ENCODE data around the gene TPO. TPM values are rescaled to one million over a fixed set of nuclear protein-coding genes. Genes with fewer than 3 reads are reported as not detected.

TPO gene
- total RNA-seq, 1 experiment from 2014 or later = not detected

DNA sequence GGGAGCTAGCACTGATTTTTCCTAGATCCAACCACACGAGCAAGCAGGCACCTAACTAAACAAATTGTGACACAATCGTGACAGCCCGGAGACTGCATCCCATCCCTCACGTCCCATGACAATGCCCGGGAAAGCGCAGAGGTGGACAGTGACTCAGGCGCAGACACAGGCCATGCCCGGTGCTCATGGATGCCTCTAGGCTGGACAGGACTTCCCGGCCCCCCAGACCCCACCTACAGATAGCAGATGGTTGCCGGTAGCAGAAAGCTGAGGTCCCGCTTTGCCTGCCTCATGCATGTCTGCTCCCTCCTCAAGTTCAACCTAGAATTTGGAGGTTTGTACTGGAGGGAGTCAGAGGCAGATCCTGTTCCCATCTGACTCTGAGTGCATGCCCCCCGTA is 81.0 kb downstream of the TPO start:
- Histone ChIP-seq H3K56ac (ENCODE audit: insufficient read length, low read depth, low read length) (no peak overlapping the region), H2BK20ac (ENCODE audit: low read depth, low read length, poor library complexity, severe bottlenecking) (no peak overlapping the region), H3K4ac (ENCODE audit: low read depth, low read length) (no peak overlapping the region), H3K27me3 (ENCODE audit: insufficient read depth, low read length) (no peaks in the 10 kb centered on the region), H3K9ac (ENCODE audit: extremely low read depth, insufficient read length, low read length) (no peak overlapping the region), H4K20me1 (ENCODE audit: control insufficient read depth, insufficient read depth, insufficient read length) (no peaks in the 10 kb centered on the region), H3K14ac (ENCODE audit: insufficient read depth, low read length) (no peak overlapping the region; the same call in 1 of the 2 replicates), H3K4me2 (ENCODE audit: insufficient read depth, insufficient read length, low read length) (no peak overlapping the region), H3K23me2 (ENCODE audit: insufficient read length, low read depth, low read length, poor library complexity, severe bottlenecking) (no peaks in the 10 kb centered on the region), H2AFZ (ENCODE audit: low read length) (no peak overlapping the region), H3K9me3 (ENCODE audit: control insufficient read depth, low read depth, low read length) (no peaks in the 10 kb centered on the region), H3K79me2 (ENCODE audit: insufficient read depth, low read length) (no peaks in the 10 kb centered on the region), H2AK5ac (ENCODE audit: insufficient read length, low read length) (no peak overlapping the region), H4K8ac (replicated peaks; ENCODE audit: insufficient read length, low read depth, low read length) (no peak overlapping the region), H2BK5ac (ENCODE audit: insufficient read length, low read length) (no peak overlapping the region), H3K18ac (ENCODE audit: insufficient read length, low read depth, low read length) (no peak overlapping the region), H3T11ph (ENCODE audit: low read length) (no peak overlapping the region), H3K27ac (ENCODE audit: insufficient read length, low read depth, low read length) (no peak overlapping the region), H2BK12ac (ENCODE audit: insufficient read length, low read depth, low read length) (no peak overlapping the region), H4K5ac (ENCODE audit: insufficient read length, low read depth, low read length) (no peak overlapping the region), H4K91ac (ENCODE audit: insufficient read length, low read depth, low read length) (no peak overlapping the region), H3K4me1 (ENCODE audit: insufficient read depth, low read length) (no peaks in the 10 kb centered on the region), H3K23ac (ENCODE audit: insufficient read length, low read depth, low read length) (no peak overlapping the region), H2BK15ac (ENCODE audit: low read depth, low read length) (no peak overlapping the region), H3K79me1 (ENCODE audit: insufficient read depth, low read depth, low read length, poor library complexity, severe bottlenecking) (no peaks in the 10 kb centered on the region), H2BK120ac (ENCODE audit: low read depth, low read length, poor library complexity, severe bottlenecking) (no peak overlapping the region)
- H3K4me3 Mint-ChIP-seq = no peak overlapping the region
- TF ChIP-seq, protein P1, sequence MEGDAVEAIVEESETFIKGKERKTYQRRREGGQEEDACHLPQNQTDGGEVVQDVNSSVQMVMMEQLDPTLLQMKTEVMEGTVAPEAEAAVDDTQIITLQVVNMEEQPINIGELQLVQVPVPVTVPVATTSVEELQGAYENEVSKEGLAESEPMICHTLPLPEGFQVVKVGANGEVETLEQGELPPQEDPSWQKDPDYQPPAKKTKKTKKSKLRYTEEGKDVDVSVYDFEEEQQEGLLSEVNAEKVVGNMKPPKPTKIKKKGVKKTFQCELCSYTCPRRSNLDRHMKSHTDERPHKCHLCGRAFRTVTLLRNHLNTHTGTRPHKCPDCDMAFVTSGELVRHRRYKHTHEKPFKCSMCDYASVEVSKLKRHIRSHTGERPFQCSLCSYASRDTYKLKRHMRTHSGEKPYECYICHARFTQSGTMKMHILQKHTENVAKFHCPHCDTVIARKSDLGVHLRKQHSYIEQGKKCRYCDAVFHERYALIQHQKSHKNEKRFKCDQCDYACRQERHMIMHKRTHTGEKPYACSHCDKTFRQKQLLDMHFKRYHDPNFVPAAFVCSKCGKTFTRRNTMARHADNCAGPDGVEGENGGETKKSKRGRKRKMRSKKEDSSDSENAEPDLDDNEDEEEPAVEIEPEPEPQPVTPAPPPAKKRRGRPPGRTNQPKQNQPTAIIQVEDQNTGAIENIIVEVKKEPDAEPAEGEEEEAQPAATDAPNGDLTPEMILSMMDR (conservative IDR thresholded peaks at IDR 0.05) = no peak
- no peaks in the 10 kb centered on the region for H3K4me1 Mint-ChIP-seq
- no peaks in the 10 kb centered on the region for H3K27me3 Mint-ChIP-seq (ENCODE audit: low read depth)
- H3K9me3 Mint-ChIP-seq = no peaks in the 10 kb centered on the region; a peak in 2 of 5 replicates
- no CpG with 5 or more reads among the region's 12 CpGs for WGBS (ENCODE audit: extremely low coverage, insufficient read length, low lambda C conversion rate)
- no peak for DNase-seq
- H3K27ac Mint-ChIP-seq = no peak overlapping the region
- no peaks in the 10 kb centered on the region; a peak in 1 of 7 replicates for H3K36me3 Mint-ChIP-seq (ENCODE audit: insufficient read depth in 1 of 3, low read depth in 3 of 3)

Data from H9 (cell line).